GM20000 (cell line): ENCODE data around the gene PCED1B.

Experiments
- DNase-seq: peaks from one replicate; pipeline ENCODE4 v3.0.0; 2012; ENCODE audit warnings: low spot score
- CTCF ChIP-seq: IDR thresholded peaks from 2 replicates; pipeline ENCODE4 v1.5.1; 2012; ENCODE audit warnings: mild to moderate bottlenecking, control low read depth; ENCODE audit errors: extremely low read depth, missing control alignments

PCED1B gene

GRCh38 chr12:47221256-47222023, 142.0 kb downstream of the PCED1B start:
- no peak for TF ChIP-seq CTCF
- no peak for DNase-seq

- TF ChIP-seq CTCF: no peak
- DNase-seq: no peak
Observed at GRCh38 chr12:47222520-47223030, 143.2 kb downstream of the PCED1B start.

- no peak for TF ChIP-seq CTCF
- DNase-seq: no peak
Observed at GRCh38 chr12:47223031-47223847, 143.8 kb downstream of the PCED1B start.

GRCh38 chr12:47223848-47224213, 144.4 kb downstream of the PCED1B start:
- DNase-seq: no peak

GRCh38 chr12:47224563-47225133, 145.2 kb downstream of the PCED1B start:
- no peak for DNase-seq
- no peak for TF ChIP-seq CTCF

More at GRCh38 chr12:47223848-47224213, 144.4 kb downstream of the PCED1B start:
- TF ChIP-seq CTCF: no peak

GRCh38 chr12:47225356-47225755, 145.9 kb downstream of the PCED1B start:
- no peak for DNase-seq
- TF ChIP-seq CTCF: no peak

- DNase-seq: no peak
- TF ChIP-seq CTCF: no peak
Observed at GRCh38 chr12:47226199-47226598, 146.8 kb downstream of the PCED1B start.
